AG09319 (cell line): ENCODE measurements around the gene RAPGEF2.

Experiments
- DNase-seq: peaks from one replicate; pipeline ENCODE4 v3.0.0-alpha.2; 2010; ENCODE audit warnings: low read depth; ENCODE audit errors: extremely low read depth
- CTCF ChIP-seq: IDR thresholded peaks from 2 replicates; pipeline ENCODE4 v1.5.1; 2011; ENCODE audit warnings: low read depth, mild to moderate bottlenecking, inconsistent platforms, low read length, moderate library complexity

RAPGEF2 gene

GRCh38 chr4:159290321-159291030 is 187.6 kb downstream of the RAPGEF2 start:
- no peak for DNase-seq
- no peak for TF ChIP-seq CTCF

GRCh38 chr4:159291176-159291575 is 188.3 kb downstream of the RAPGEF2 start:
- no peak for TF ChIP-seq CTCF
- no peak for DNase-seq

GRCh38 chr4:159292137-159292896 is 189.4 kb downstream of the RAPGEF2 start:
- no peak for TF ChIP-seq CTCF
- no peak for DNase-seq

GRCh38 chr4:159293811-159294515 is 191.1 kb downstream of the RAPGEF2 start:
- no peak for TF ChIP-seq CTCF
- DNase-seq = no peak

GRCh38 chr4:159296061-159296460 is 193.2 kb downstream of the RAPGEF2 start:
- DNase-seq = no peak
- TF ChIP-seq CTCF = no peak

GRCh38 chr4:159297091-159297490 is 194.2 kb downstream of the RAPGEF2 start:
- no peak for TF ChIP-seq CTCF
- no peak for DNase-seq

GRCh38 chr4:159298502-159298901 is 195.6 kb downstream of the RAPGEF2 start:
- no peak for DNase-seq
- no peak for TF ChIP-seq CTCF
